VCaP (cell line): ENCODE measurements around the gene MROH8.
A peak's percentile ranks its signal among the peaks of the same experiment; 100 is the strongest.

ENCODE experiments used
- H3K27ac ChIP-seq: fragments of 450-650 bp; 2 replicates; pipeline ENCODE4 v1.5.1; 2017
- CTCF ChIP-seq: fragments of 450-650 bp; conservative IDR thresholded peaks from 2 replicates; pipeline ENCODE4 v1.5.1; 2017; ENCODE audit warnings: mild to moderate bottlenecking, moderate library complexity

MROH8 gene

GRCh38 chr20:37198932-37199660, 19.7 kb upstream of the MROH8 start:
- H3K27ac ChIP-seq: no peak overlapping the region
- TF ChIP-seq CTCF: no peak

- peak overlapping the region; percentile 56 for H3K27ac ChIP-seq
- no peak for TF ChIP-seq CTCF
Observed at GRCh38 chr20:37194621-37195417, 15.5 kb upstream of the MROH8 start.

- TF ChIP-seq CTCF: no peak
- peak overlapping the region; percentile 56; the same call in 1 of the 2 replicates for H3K27ac ChIP-seq
Observed at GRCh38 chr20:37193821-37194220, 14.5 kb upstream of the MROH8 start.

- peak overlapping the region; percentile 56 for H3K27ac ChIP-seq
- no peak for TF ChIP-seq CTCF
Observed at GRCh38 chr20:37193226-37193625, 13.9 kb upstream of the MROH8 start.

DNA sequence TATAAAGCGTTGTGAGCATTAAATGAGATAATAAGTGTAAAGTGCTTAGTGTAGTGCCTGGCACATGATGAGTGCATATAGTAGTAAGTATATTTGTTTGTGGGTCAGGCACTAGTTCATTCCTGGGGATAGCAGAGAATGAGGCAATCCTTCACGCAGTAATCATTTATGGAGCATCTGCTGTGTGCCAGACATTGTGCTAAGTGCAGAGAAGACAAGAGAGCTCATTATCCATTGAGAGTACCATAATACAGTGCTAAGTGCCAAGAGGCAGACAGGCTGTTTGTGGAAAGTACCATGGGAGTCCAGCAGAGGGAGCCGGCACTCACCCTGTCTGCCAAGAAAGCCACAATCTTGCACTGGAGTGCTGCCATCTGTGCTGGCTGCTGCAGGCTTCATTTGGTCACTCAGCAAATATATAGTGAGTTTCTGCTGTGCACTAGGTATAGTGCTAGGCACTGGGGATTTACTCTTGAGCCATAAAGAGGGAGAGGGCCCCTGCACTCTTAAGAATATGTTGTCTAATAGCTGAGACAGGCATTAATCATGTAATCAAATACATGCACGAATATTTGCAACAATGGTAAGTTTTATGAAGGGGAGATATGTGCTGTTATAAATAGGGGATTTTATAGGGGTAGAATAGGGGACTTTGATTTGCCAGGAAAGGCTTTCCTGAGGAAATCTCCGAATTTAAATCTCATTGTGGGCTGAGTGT, 12.9 kb upstream of the MROH8 start:
- H3K27ac ChIP-seq: peak overlapping the region; percentile 56
- peak; percentile 98 for TF ChIP-seq CTCF

DNA sequence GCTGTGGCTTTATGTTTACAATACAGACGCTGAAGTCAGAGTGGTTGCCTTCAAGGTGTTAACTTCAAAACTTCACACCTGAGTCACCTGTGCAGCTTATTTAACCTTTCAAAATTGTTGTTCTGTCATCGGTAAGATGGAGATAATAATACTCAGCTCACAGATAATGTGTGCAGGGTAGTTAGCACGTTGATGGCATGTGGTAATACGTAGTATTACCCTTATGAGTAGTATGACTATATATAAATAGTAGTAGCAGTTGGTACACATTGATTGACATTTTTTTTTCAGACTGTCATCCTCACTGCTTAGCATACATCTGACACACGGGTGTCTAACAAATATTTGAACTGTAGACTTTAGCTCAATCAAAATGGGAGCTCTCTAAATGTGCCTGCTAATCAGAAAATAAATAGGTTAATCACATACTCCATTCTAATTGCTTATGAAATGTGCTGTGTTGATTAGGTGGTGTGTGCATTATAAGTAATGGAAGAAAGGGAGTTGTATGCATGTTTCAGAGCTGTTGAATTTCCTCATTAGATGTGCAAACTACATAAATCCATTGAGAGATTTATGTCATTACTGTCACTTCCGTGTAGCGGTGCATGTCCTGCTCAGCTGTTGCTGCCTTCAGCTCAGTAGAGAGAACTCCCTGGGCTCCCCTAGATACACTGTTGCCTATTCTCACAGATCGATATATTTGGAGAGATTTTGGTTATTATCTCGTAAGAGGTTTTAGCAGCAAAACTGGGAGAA, 11.2 kb upstream of the MROH8 start:
- no peak overlapping the region for H3K27ac ChIP-seq
- TF ChIP-seq CTCF: no peak
